Retinal pigment epithelial cell (primary cell): ENCODE results near the gene TTC7B.

Source experiments
- DNase-seq: peaks from one replicate; pipeline ENCODE4 v3.0.0-alpha.2; 2010; ENCODE audit warnings: low read depth
- H3K4me3 ChIP-seq: 2 replicates; pipeline ENCODE4 v1.5.1; 2011; ENCODE audit warnings: mild to moderate bottlenecking, low read length, control low read depth, moderate library complexity
- TF ChIP-seq, protein P1 (sequence below): conservative IDR thresholded peaks from 2 replicates; pipeline ENCODE4 v1.5.1; 2011; ENCODE audit warnings: low read depth, low read length, control low read depth, inconsistent platforms

TTC7B gene

GRCh38 chr14:90557516-90557915, 258.7 kb downstream of the TTC7B start:
- DNase-seq, result no peak
- TF ChIP-seq, protein P1, sequence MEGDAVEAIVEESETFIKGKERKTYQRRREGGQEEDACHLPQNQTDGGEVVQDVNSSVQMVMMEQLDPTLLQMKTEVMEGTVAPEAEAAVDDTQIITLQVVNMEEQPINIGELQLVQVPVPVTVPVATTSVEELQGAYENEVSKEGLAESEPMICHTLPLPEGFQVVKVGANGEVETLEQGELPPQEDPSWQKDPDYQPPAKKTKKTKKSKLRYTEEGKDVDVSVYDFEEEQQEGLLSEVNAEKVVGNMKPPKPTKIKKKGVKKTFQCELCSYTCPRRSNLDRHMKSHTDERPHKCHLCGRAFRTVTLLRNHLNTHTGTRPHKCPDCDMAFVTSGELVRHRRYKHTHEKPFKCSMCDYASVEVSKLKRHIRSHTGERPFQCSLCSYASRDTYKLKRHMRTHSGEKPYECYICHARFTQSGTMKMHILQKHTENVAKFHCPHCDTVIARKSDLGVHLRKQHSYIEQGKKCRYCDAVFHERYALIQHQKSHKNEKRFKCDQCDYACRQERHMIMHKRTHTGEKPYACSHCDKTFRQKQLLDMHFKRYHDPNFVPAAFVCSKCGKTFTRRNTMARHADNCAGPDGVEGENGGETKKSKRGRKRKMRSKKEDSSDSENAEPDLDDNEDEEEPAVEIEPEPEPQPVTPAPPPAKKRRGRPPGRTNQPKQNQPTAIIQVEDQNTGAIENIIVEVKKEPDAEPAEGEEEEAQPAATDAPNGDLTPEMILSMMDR, result no peak
- no peak overlapping the region for H3K4me3 ChIP-seq

GRCh38 chr14:90556666-90557450, 259.4 kb downstream of the TTC7B start:
- no peak overlapping the region for H3K4me3 ChIP-seq
- TF ChIP-seq, protein P1, result peak; percentile 2
- no peak for DNase-seq

- no peak for DNase-seq
- H3K4me3 ChIP-seq, result peak overlapping the region; percentile 32
- TF ChIP-seq, protein P1, result no peak
These were observed 260.2 kb downstream of the TTC7B start for GRCh38 chr14:90556012-90556477.

GRCh38 chr14:90555126-90556011, 260.9 kb downstream of the TTC7B start:
- TF ChIP-seq, protein P1, result no peak
- no peak for DNase-seq
- H3K4me3 ChIP-seq, result peak overlapping the region; percentile 32

- no peak for DNase-seq
- TF ChIP-seq, protein P1, result no peak
- no peak overlapping the region for H3K4me3 ChIP-seq
These were observed 261.9 kb downstream of the TTC7B start for GRCh38 chr14:90554341-90554740.

GRCh38 chr14:90553921-90554336, 262.3 kb downstream of the TTC7B start:
- no peak overlapping the region for H3K4me3 ChIP-seq
- TF ChIP-seq, protein P1, result no peak
- DNase-seq, result no peak
